ENCODE data around the gene SKAP1.
"Not testable (repeated sequence)": the region's sequence is repeated elsewhere in the genome, so short reads cannot be mapped to it uniquely, and the experiment has no call there.

The SKAP1 gene

DNA sequence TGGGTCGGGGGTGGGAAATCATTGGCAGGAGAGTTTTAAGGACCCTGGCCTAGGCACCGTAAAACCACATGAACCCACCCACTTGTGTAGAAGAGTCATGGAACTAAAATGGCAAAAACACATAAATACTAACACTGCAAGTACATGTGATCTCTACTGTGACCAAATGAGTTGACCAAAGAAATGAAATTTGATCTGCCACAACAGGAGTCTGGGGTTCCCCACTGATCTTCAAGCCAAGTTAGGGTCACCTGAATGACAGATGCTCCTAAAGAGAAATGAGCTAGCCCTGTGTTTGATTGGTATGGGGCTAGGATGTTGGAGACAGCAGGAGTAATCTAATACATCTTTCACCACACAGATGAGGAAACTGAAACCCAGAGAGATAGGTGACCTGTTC is 21.5 kb upstream of the SKAP1 start:
- FAIRE-seq (no peak), DNase-seq (ENCODE audit: insufficient read length, low spot score) (no peak)

- FAIRE-seq; DNase-seq (ENCODE audit: insufficient read length, low spot score): not testable (repeated sequence)
Observed at GRCh38 chr17:48449335-48449734, 19.3 kb upstream of the SKAP1 start.

GRCh38 chr17:48445248-48445620 is 15.2 kb upstream of the SKAP1 start:
- DNase-seq (ENCODE audit: insufficient read length, low spot score) = no peak
- FAIRE-seq = no peak

GRCh38 chr17:48444516-48445247 is 14.7 kb upstream of the SKAP1 start:
- FAIRE-seq = peak; percentile 59
- DNase-seq (ENCODE audit: insufficient read length, low spot score) = no peak

- FAIRE-seq = no peak
- no peak for DNase-seq (ENCODE audit: insufficient read length, low spot score)
Observed at GRCh38 chr17:48443712-48444111, 13.7 kb upstream of the SKAP1 start.

- DNase-seq (ENCODE audit: insufficient read length, low spot score) = no peak
- peak; percentile 62 for FAIRE-seq
Observed at GRCh38 chr17:48442819-48443218, 12.8 kb upstream of the SKAP1 start.

DNA sequence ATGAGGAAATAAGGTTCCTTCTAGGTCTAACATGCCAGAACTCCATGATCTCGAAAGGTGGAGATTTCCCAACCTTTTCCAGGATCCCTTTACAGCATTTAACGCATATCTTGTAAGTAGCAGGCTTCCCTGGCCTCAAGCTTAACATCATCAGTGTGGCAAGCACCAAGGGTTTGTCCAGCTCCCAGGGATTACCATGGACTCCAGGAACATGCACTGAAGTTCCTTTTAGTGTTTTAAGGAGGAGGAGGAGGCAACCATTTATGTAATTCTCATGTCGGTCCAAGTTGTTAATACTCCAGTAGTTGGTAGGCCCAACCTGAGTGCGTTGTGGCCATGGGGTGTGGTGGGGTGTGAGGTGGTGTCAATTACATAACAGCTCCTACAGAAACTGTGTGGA is 11.8 kb upstream of the SKAP1 start:
- FAIRE-seq (no peak), DNase-seq (ENCODE audit: insufficient read length, low spot score) (no peak)

GRCh38 chr17:48441231-48441711 is 11.3 kb upstream of the SKAP1 start:
- FAIRE-seq (peak; percentile 94), DNase-seq (ENCODE audit: insufficient read length, low spot score) (no peak)

DNA sequence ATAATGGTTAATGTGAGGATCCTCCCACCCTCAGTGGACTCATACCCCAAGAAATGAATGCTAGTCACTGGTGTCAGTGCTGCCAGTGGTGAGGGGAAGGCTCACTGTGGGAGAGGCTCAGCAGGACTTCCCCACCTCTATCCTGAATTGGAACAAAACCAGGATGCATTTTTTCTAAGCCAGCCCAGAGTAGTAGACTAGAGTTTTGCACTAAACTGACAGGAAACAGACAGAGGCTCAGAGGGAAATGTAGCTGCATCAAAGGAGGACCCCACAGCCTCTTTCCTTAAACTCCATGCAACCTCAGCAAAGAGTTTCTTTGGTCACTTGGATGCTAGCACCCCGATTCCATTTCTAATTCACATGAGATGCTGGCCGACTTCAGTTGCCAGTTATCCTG is 10.7 kb upstream of the SKAP1 start:
- FAIRE-seq = no peak
- DNase-seq (ENCODE audit: insufficient read length, low spot score) = no peak

DNA sequence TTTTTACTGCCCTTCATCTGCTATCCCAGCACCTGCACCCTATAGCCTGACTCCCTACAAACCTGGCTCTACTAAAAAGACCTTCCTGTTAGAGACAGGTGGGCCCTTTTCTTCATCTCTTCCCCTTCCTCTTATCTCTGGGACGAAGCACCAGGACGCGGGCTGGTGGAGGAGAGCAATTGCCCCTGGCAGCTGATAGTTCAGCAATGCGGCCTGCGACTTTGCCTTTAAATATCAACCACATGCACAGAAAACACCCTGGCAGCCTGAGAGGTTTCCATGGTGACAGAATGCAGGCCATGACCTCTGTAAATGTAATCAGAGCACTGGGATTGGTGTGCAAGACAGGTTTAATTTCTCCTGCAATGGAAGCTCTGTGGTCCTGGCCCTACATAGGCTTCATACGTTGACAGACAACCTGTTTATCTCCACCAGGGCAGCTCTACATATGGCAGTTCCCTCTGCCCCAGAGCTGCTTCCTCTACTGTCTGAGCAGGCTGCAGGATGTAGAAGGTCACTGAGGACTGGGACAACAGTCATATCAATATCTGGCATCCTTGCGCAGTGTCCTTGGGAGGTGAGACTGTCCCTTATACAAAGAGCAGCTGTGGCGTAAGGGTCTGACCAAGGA is 10.0 kb upstream of the SKAP1 start:
- DNase-seq (ENCODE audit: insufficient read length, low spot score) = no peak
- FAIRE-seq = no peak

DNA sequence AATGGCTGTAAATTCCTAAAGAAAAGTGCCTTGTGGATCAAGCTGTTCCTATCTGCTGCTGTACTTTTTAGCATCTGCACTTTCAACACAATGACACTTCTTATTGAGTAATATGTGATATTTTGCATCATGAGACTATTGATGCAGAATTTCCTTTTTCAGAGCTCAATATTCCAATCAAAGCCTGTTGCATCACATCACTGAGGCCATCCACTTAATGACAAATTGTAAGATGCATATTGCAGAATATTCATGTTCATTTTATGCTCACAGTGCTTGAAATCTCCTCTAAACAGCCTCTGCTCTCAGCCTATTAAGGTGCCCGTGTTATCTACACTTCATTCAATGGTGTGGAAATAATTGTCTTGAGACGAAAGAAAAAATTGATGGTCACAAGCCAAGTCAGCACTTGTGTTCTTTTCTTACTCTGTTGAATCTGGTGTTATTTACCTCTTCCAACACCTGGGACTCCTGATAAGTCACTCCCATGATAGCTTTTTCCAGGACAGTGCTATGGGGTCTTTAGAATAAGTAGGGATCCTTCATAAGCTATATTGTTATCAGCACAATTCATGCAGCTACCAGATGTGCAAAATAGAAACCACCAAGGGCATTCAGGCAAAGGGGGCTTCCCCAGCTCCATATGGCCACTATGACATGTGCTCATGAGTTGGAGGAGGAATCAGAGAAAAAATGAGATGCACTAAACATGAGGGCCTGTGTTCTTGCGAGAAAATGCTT is 9.3 kb upstream of the SKAP1 start:
- peak; percentile 92 for FAIRE-seq
- no peak for DNase-seq (ENCODE audit: insufficient read length, low spot score)

GRCh38 chr17:48438516-48439061 is 8.6 kb upstream of the SKAP1 start:
- DNase-seq (ENCODE audit: insufficient read length, low spot score) = no peak
- no peak for FAIRE-seq

DNA sequence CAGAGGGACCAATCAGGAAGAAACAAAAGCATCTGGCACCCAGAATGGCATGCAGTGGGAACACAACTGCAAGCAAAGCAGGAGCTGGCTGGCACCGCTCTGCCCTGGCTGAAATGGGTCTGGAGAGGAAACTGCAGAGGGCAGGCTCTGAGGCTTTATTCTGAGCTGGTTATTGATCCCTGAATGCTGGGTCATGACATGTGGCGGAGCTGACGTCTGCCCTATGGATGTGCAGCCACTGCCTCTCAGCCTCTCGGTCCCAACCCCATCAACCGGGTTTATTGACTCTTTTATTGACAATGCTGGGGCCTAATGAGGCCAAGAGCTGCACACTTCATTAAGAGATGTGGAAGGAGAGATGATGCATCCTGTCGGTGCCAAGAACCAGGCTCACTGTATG is 3.9 kb upstream of the SKAP1 start:
- FAIRE-seq (no peak), DNase-seq (ENCODE audit: insufficient read length, low spot score) (no peak)

DNA sequence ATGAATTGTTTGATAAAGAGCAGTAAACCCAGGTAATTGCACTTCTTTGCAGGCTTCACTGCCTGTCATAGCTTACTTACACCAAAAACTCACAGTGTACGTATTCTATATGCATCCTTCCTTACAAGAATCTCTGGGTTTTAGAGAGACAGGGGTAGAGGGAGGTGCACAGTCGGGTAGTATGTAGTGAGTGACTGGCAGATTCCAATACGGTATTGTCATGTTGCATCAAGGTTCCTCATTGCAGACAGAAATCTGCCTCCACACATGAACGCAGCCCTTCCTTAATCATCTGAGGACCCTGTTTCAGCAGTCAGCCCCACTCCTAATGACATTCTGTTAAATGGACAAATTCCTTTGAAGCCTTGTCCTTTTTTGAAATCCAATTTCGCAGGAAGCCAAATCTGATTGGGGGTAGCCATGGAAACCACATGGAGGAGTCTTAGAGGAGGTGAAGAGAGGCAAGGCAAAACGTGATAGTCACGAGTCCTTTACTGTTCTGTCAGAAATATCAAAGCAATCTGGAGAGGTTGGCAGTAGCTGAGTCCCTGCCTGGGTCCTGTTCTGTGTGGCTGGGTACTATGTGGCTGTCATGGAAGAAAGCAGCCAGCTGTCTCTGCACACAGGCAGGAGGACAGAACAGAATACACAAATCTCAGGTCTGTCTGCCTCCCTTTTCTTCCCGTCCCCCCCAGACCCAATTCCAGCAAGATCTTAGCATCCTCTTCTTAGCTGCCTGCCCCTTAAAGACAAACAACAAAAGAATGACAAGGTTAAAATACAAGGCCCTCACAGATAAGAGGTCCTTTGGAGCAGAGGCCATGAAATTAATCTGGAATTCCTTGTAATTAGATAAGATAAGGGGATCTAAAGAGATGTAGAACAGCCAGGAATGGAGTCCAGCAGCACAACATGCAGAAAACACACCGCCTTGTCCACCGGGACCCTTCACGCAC is 3.1 kb upstream of the SKAP1 start:
- FAIRE-seq (no peak), DNase-seq (ENCODE audit: insufficient read length, low spot score) (no peak)

DNA sequence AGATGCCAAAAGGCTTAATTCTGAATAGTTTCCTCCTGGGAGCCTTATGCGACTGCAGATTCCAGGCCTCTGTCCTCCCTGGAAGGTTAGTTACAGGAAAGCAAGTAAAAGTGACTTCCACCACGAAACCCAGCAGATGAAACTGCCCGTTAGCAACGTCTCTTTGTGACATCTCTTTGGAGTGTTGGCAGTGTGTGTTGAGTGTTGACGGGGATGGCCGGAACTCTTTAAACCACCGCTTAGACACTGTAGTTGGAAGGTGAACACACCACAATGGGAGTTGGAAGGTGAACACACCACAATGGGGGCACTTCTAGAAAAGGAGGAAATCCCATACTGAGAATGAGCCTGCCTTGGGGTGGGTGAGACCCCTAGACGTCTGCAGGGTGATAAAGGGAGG is 858 bp downstream of the SKAP1 start:
- peak; percentile 89 for FAIRE-seq
- no peak for DNase-seq (ENCODE audit: insufficient read length, low spot score)

DNA sequence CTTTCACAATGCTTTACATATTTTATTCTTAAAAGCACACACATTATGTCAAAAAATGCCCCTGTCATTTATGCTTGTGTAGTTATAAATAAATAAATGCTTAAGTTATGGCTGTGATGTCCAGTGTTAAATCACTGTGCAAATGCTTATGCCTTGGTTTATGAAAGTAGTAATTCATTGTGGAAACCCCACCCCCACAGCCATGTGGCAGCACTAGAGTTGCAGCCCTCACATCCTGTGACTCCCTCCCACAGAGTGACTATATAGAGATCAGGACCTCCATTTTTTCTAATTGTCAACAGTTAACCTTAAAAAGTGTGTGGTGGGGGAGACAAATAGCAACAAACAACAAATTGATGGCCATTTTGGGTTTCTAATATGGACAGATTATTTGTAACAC is 2.4 kb downstream of the SKAP1 start:
- peak; percentile 69 for DNase-seq (ENCODE audit: insufficient read length, low spot score)
- peak; percentile 93 for FAIRE-seq

DNA sequence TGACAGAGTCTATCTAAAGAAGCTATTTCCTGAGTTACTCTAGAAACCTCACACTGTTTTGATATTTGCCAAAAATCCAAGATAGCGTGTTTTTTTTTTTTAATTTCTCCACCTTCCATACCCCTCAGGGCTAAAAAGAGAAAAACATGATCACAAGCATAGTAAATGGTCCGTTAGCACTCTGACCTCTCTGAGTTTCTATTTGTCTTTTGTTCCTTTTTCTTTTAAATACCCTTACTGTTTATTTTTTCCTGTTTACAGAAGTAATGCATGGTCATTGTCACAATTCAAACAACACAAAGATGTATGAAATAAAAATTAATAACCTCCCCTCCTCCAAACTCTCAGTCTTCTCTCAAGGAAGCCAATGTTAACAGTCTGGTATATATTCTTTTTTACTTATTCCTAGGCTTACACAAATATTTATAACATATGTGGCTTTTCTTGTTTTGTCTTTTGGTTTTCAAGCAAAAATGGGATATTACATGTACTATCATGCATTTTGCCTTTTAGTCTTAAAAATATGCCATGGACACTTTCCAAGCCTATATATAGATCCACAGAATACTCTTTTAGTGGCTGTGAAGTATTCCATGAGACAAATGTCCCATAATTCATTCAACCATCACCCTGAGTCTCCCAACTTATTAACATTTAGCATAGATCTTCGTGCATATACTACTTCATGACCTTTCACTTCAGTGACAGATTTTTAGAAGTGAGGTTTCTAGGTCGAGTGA is 3.1 kb downstream of the SKAP1 start:
- DNase-seq (ENCODE audit: insufficient read length, low spot score) = no peak

GRCh38 chr17:48426019-48426665 is 3.9 kb downstream of the SKAP1 start:
- DNase-seq (ENCODE audit: insufficient read length, low spot score) (no peak), FAIRE-seq (peak; percentile 48)

More for the DNA sequence above, 3.1 kb downstream of the SKAP1 start:
- peak; percentile 81 for FAIRE-seq

DNA sequence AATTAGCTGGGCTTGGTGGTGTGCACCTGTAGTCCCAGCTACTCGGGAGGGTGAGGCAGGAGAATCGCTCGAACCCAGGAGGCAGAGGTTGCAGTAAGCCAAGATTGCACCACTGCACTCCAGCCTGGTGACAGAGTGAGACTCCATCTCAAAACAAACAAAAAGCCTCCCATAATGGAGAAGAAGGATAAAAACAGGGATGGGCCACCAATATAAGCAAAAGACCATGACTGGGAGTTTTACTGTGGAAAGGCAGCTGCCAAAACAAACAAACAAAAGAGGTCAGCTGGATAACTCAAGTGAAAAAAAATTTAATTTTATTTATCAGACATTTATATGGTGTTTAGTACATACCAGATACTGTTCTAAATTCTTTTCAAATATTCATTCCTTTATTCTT is 8.0 kb downstream of the SKAP1 start:
- DNase-seq (ENCODE audit: insufficient read length, low spot score); FAIRE-seq: not testable (repeated sequence)
